HCT116 (cell line): ENCODE measurements around the gene SPTB. TPM values are rescaled to one million over a fixed set of nuclear protein-coding genes. Genes with fewer than 3 reads are reported as not detected.

Experiments
- ATAC-seq: fragments of 200-7000 bp; cut with Tn5 transposase; 2 replicates; pipeline ENCODE4 v1.9.1; 2020; ENCODE audit warnings: mild to moderate bottlenecking, moderate library complexity
- BruUV-seq: library from RNA; stranded (reverse); fragments of 400-500 nt; replicated peaks from 2 replicates; lab custom pipeline; 2021; lab: Mats Ljungman, UMichigan
- CTCF ChIA-PET: fragments of 300-600 bp; sonication (Branson Sonifier 250); formaldehyde crosslinking; loops from one replicate; lab custom pipeline; 2021; ENCODE audit warnings: antibody characterized with exemption; lab: Charles Lee
- POLR2A ChIA-PET: fragments of 300-600, 350-600 bp; sonication (Branson Sonifier 250); formaldehyde crosslinking; loops from one replicate; lab custom pipeline; 2021; ENCODE audit warnings: antibody characterized with exemption; lab: Charles Lee
- RAD21 ChIA-PET, 2 experiments: fragments of 300-600 bp; sonication (Branson Sonifier 250); formaldehyde crosslinking; loops; one replicate each; lab custom pipeline; 2023; ENCODE audit warnings: low total read pairs in 2 of 2; ENCODE audit not compliant: uncharacterized antibody in 2 of 2, unreplicated experiment in 2 of 2, low non-redundant PET in 1 of 2; lab: Charles Lee
- DNase-seq: peaks from one replicate; pipeline ENCODE4 v3.0.0-alpha.2; 2010; ENCODE audit warnings: low read depth, low spot score
- H2AFZ ChIP-seq: fragments of 200-600 bp; shearing (Covaris generic), sonication (generic); 2 replicates; pipeline ENCODE4 v1.6.1; 2017; ENCODE audit warnings: low read depth, mixed run types, mixed read lengths, antibody characterized with exemption, low read length; ENCODE audit not compliant: poor library complexity, severe bottlenecking
- H3K27ac ChIP-seq: 2 replicates; pipeline ENCODE4 v1.5.1; 2012; ENCODE audit warnings: low read depth, low read length
- H3K27me3 ChIP-seq: fragments of 200-600 bp; sonication (generic); 2 replicates; pipeline ENCODE4 v1.6.1; 2016; ENCODE audit warnings: mixed run types, low read length, mixed read lengths; ENCODE audit not compliant: insufficient read depth
- H3K36me3 ChIP-seq, 2 experiments: fragments of 200-500 bp in 1 of 2; fragments of 200-600 bp in 1 of 2; sonication (Bioruptor generic) in 1 of 2; sonication (generic) in 1 of 2; 2 replicates each; pipeline versions ENCODE4 v1.5.1 to v1.6.1; 2014 to 2016; ENCODE audit warnings: low read length in 2 of 2, inconsistent platforms in 1 of 2, mixed read lengths in 1 of 2, mixed run types in 1 of 2; ENCODE audit not compliant: insufficient read depth in 2 of 2, control insufficient read depth in 1 of 2
- H3K4me1 ChIP-seq, 2 experiments: fragments of 200-600 bp in 1 of 2; sonication (generic) in 1 of 2; 2 replicates each; pipeline versions ENCODE4 v1.5.1 to v1.6.1; 2012 to 2017; ENCODE audit warnings: low read length in 2 of 2, inconsistent platforms in 1 of 2, mild to moderate bottlenecking in 1 of 2, mixed read lengths in 1 of 2, mixed run types in 1 of 2, moderate library complexity in 1 of 2; ENCODE audit not compliant: insufficient read depth in 2 of 2, control insufficient read depth in 1 of 2
- H3K4me2 ChIP-seq: fragments of 200-600 bp; sonication (generic); 2 replicates; pipeline ENCODE4 v1.6.1; 2017; ENCODE audit warnings: mixed run types, low read length, mixed read lengths
- H3K4me3 ChIP-seq, 2 experiments: fragments of 200-600 bp in 1 of 2; sonication (generic) in 1 of 2; replicated peaks in 1 of 2; 2 replicates each; pipeline ENCODE4 v1.5.1; 2011 to 2016; ENCODE audit warnings: low read length in 2 of 2, control low read depth in 1 of 2, low read depth in 1 of 2, mild to moderate bottlenecking in 1 of 2, mixed read lengths in 1 of 2, mixed run types in 1 of 2
- H3K79me2 ChIP-seq: fragments of 200-600 bp; sonication (generic); 2 replicates; pipeline ENCODE4 v1.6.1; 2017; ENCODE audit warnings: mild to moderate bottlenecking, mixed run types, low read length, moderate library complexity, mixed read lengths; ENCODE audit not compliant: insufficient read depth
- H3K9ac ChIP-seq: fragments of 200-600 bp; sonication (generic); 2 replicates; pipeline ENCODE4 v1.6.1; 2016; ENCODE audit warnings: low read length, mixed read lengths
- H3K9me2 ChIP-seq: fragments of 200-600 bp; sonication (generic), shearing (Covaris generic); 2 replicates; pipeline ENCODE4 v1.6.1; 2017; ENCODE audit warnings: mixed run types, mild to moderate bottlenecking, moderate library complexity; ENCODE audit not compliant: insufficient read depth
- H3K9me3 ChIP-seq, 2 experiments: fragments of 200-500 bp in 1 of 2; fragments of 200-600 bp in 1 of 2; sonication (Bioruptor generic) in 1 of 2; sonication (generic) in 1 of 2; 2 replicates each; pipeline ENCODE4 v1.6.1; 2014 to 2017; ENCODE audit warnings: low read length in 2 of 2, mixed read lengths in 2 of 2, inconsistent platforms in 1 of 2, low read depth in 1 of 2, mild to moderate bottlenecking in 1 of 2, mixed run types in 1 of 2, moderate library complexity in 1 of 2; ENCODE audit not compliant: control insufficient read depth in 1 of 2, insufficient read depth in 1 of 2
- H4K20me1 ChIP-seq: fragments of 200-600 bp; sonication (generic), shearing (Covaris generic); 2 replicates; pipeline ENCODE4 v1.6.1; 2017; ENCODE audit warnings: mixed run types, mild to moderate bottlenecking, moderate library complexity; ENCODE audit not compliant: insufficient read depth
- CEBPB ChIP-seq: IDR thresholded peaks from 2 replicates; pipeline ENCODE4 v1.6.1; 2012; ENCODE audit warnings: low read depth
- EGR1 ChIP-seq: IDR thresholded peaks from 2 replicates; pipeline ENCODE4 v1.6.1; 2012; ENCODE audit warnings: low read depth
- ELF1 ChIP-seq: IDR thresholded peaks from 2 replicates; pipeline ENCODE4 v1.6.1; 2012; ENCODE audit warnings: low read depth, borderline replicate concordance
- EZH2phosphoT487 ChIP-seq: fragments of 200-600 bp; IDR thresholded peaks from 2 replicates; pipeline ENCODE4 v1.6.1; 2018; ENCODE audit warnings: antibody characterized with exemption, borderline replicate concordance
- FOSL1 ChIP-seq: IDR thresholded peaks from 2 replicates; pipeline ENCODE4 v1.6.1; 2012; ENCODE audit warnings: low read depth
- POLR2A ChIP-seq: IDR thresholded peaks from 2 replicates; pipeline ENCODE4 v1.7.0; 2011; ENCODE audit warnings: borderline replicate concordance; ENCODE audit not compliant: insufficient read depth, insufficient read length; ENCODE audit errors: extremely low read depth
- POLR2AphosphoS5 ChIP-seq: IDR thresholded peaks from 2 replicates; pipeline ENCODE4 v1.6.1; 2011; ENCODE audit warnings: mild to moderate bottlenecking, low read depth, low read length, moderate library complexity
- RAD21 ChIP-seq: IDR thresholded peaks from 2 replicates; pipeline ENCODE4 v1.6.1; 2012; ENCODE audit warnings: low read depth, mild to moderate bottlenecking
- SIN3A ChIP-seq: IDR thresholded peaks from 2 replicates; pipeline ENCODE4 v1.6.1; 2012; ENCODE audit warnings: low read depth
- TCF7L2 ChIP-seq: IDR thresholded peaks from 2 replicates; pipeline ENCODE4 v1.7.0; 2011; ENCODE audit warnings: borderline replicate concordance, inconsistent platforms; ENCODE audit not compliant: insufficient read depth, insufficient read length; ENCODE audit errors: extremely low read depth
- YY1 ChIP-seq: IDR thresholded peaks from 2 replicates; pipeline ENCODE4 v1.6.1; 2011; ENCODE audit warnings: low read length, low read depth, moderate library complexity, mild to moderate bottlenecking; ENCODE audit not compliant: insufficient replicate concordance; ENCODE audit errors: extremely low read depth
- ZNF274 ChIP-seq: fragments of 200-500 bp; sonication (Bioruptor generic); IDR thresholded peaks from 2 replicates; pipeline ENCODE4 v1.6.1; 2014; ENCODE audit warnings: mild to moderate bottlenecking, low read depth, low read length, inconsistent platforms
- intact Hi-C: fragments of 100-400 bp; cut with micrococcal nuclease; formaldehyde crosslinking; loops from 2 replicates; pipeline ENCODE4 v1.10.0; 2022
- total RNA-seq: library from RNA; stranded (reverse); gene quantifications from one replicate; pipeline ENCODE4 v1.2.1, GENCODE V29; 2021; ENCODE audit not compliant: unreplicated experiment
- TF ChIP-seq, protein P1 (sequence below): IDR thresholded peaks from 2 replicates; pipeline ENCODE4 v1.6.1; 2011; ENCODE audit warnings: mild to moderate bottlenecking, low read length, moderate library complexity; ENCODE audit not compliant: insufficient replicate concordance; ENCODE audit errors: extremely low read depth
- TF ChIP-seq, protein P2 (sequence below): IDR thresholded peaks from 2 replicates; pipeline ENCODE4 v1.6.1; 2012; ENCODE audit warnings: low read depth
- TF ChIP-seq, protein P3 (sequence below): IDR thresholded peaks from 2 replicates; pipeline ENCODE4 v1.6.1; 2012

Gene SPTB
- total RNA-seq, 1 experiment from 2014 or later, result 4.2 TPM

DNA sequence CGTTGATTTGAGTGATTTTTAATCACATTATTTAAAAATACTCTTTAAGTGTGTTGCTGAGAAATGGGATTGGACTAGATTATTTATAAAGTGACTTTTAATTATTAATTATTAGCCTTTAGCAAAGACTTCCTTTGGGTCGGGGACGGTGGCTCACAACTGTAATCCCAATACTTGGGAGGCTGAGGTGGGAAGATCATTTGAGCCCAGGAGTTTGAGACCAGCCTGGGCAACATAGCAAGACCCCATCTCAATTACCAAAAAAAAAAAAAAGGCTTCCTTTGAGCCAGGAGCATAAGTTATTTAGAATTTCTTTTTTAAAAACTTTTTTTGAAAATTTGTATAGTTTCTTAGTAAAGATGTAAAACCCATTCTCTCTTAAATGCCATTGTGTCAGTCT, 43.3 kb upstream of the SPTB start:
- CTCF ChIA-PET, result interaction anchor here (0.6 kb wide), 1 partner anchor 158 kb away, joined by 3 read pairs; no protein-coding TSS in a partner anchor
- Histone ChIP-seq H3K9me3 (no peaks in the 10 kb centered on the region), H2AFZ (no peak overlapping the region), H3K4me3 (no peak overlapping the region), H3K4me1 (no peaks in the 10 kb centered on the region), H3K9ac (no peak overlapping the region), H3K9me2 (no peaks in the 10 kb centered on the region), H3K27ac (no peak overlapping the region), H4K20me1 (no peaks in the 10 kb centered on the region), H3K27me3 (no peaks in the 10 kb centered on the region), H3K79me2 (peaks cover 72% of the 10 kb centered on the region), H3K36me3 (peaks cover 3 to 37% of the 10 kb centered on the region in 2 experiments; a peak in 3 of 4 replicates), H3K4me2 (no peak overlapping the region)
- intact Hi-C loops, result no loop called here
- no TSS peak for BruUV-seq
- RAD21 ChIA-PET, result no interaction called here
- POLR2A ChIA-PET, result interaction anchor here (1.4 kb wide), 1 partner anchor 8 kb away, joined by 5 read pairs; the partner anchor contains the start of gene CHURC1
- DNase-seq, result no peak
- no peak for ATAC-seq
- TF ChIP-seq TCF7L2 (no peak), POLR2A (no peak), CEBPB (no peak), EGR1 (no peak), ZNF274 (no peak)

DNA sequence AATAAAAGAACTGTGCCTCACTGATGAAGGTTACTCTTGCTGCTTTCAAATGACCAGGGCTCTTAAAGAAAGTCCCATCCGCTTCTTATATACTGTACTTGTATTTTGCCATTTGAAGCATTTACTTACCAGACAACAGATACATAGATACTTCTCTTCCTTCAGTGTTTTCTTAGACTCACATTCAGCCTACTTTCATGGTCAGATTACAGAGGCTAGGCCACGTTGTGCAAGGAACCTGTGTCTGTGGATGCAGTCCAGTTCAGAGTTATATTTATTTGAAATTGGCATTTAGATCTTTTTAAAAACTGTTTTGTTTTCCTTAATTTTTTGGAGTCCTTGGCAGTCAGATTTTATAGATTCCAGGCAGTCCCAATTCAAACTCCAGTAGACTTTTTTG, 40.8 kb upstream of the SPTB start:
- Histone ChIP-seq H3K4me1 (peaks cover 4 to 5% of the 10 kb centered on the region in 2 experiments; a peak in 3 of 4 replicates), H3K36me3 (peaks cover 0 to 19% of the 10 kb centered on the region in 2 experiments; a peak in 2 of 4 replicates), H3K27ac (no peak overlapping the region)
- no TSS peak for BruUV-seq
- intact Hi-C loops, result no loop called here
- no peak for TF ChIP-seq SIN3A
- TF ChIP-seq TCF7L2, result no peak
- no peak for TF ChIP-seq POLR2AphosphoS5
- no peak for TF ChIP-seq CEBPB
- TF ChIP-seq, protein P1, sequence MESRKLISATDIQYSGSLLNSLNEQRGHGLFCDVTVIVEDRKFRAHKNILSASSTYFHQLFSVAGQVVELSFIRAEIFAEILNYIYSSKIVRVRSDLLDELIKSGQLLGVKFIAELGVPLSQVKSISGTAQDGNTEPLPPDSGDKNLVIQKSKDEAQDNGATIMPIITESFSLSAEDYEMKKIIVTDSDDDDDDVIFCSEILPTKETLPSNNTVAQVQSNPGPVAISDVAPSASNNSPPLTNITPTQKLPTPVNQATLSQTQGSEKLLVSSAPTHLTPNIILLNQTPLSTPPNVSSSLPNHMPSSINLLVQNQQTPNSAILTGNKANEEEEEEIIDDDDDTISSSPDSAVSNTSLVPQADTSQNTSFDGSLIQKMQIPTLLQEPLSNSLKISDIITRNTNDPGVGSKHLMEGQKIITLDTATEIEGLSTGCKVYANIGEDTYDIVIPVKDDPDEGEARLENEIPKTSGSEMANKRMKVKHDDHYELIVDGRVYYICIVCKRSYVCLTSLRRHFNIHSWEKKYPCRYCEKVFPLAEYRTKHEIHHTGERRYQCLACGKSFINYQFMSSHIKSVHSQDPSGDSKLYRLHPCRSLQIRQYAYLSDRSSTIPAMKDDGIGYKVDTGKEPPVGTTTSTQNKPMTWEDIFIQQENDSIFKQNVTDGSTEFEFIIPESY, result no peak
- no peak for TF ChIP-seq FOSL1
- TF ChIP-seq, protein P2, sequence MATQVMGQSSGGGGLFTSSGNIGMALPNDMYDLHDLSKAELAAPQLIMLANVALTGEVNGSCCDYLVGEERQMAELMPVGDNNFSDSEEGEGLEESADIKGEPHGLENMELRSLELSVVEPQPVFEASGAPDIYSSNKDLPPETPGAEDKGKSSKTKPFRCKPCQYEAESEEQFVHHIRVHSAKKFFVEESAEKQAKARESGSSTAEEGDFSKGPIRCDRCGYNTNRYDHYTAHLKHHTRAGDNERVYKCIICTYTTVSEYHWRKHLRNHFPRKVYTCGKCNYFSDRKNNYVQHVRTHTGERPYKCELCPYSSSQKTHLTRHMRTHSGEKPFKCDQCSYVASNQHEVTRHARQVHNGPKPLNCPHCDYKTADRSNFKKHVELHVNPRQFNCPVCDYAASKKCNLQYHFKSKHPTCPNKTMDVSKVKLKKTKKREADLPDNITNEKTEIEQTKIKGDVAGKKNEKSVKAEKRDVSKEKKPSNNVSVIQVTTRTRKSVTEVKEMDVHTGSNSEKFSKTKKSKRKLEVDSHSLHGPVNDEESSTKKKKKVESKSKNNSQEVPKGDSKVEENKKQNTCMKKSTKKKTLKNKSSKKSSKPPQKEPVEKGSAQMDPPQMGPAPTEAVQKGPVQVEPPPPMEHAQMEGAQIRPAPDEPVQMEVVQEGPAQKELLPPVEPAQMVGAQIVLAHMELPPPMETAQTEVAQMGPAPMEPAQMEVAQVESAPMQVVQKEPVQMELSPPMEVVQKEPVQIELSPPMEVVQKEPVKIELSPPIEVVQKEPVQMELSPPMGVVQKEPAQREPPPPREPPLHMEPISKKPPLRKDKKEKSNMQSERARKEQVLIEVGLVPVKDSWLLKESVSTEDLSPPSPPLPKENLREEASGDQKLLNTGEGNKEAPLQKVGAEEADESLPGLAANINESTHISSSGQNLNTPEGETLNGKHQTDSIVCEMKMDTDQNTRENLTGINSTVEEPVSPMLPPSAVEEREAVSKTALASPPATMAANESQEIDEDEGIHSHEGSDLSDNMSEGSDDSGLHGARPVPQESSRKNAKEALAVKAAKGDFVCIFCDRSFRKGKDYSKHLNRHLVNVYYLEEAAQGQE, result no peak
- no peak for TF ChIP-seq ELF1
- TF ChIP-seq, protein P3, sequence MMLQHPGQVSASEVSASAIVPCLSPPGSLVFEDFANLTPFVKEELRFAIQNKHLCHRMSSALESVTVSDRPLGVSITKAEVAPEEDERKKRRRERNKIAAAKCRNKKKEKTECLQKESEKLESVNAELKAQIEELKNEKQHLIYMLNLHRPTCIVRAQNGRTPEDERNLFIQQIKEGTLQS, result no peak
- no peak for TF ChIP-seq EZH2phosphoT487
- TF ChIP-seq RAD21, result no peak
- no peak for TF ChIP-seq YY1
- TF ChIP-seq, all 23 proteins: peak for 0
- Histone ChIP-seq H4K20me1 (no peaks in the 10 kb centered on the region), H3K4me3 (no peak overlapping the region), H3K27me3 (no peaks in the 10 kb centered on the region), H2AFZ (no peak overlapping the region), H3K4me2 (no peak overlapping the region), H3K79me2 (peaks cover 91% of the 10 kb centered on the region), H3K9me3 (no peaks in the 10 kb centered on the region), H3K9ac (no peak overlapping the region), H3K9me2 (no peaks in the 10 kb centered on the region)
- ChIA-PET RAD21 (no interaction called here), CTCF (interaction anchor here (1.8 kb wide), 1 partner anchor 10 kb away, joined by 5 read pairs; no protein-coding TSS in a partner anchor), POLR2A (interaction anchor here (0.8 kb wide), 1 partner anchor 16 kb away, joined by 3 read pairs; no protein-coding TSS in a partner anchor)
- DNase-seq (no peak), ATAC-seq (no peak)
